Activated T-cell treated with anti-CD3 and anti-CD28 coated beads, Interleukin-2, amount 50 U/mL, for 48 hours (primary cell): ENCODE measurements around the gene IWS1.
"Not testable (repeated sequence)": the region's sequence is repeated elsewhere in the genome, so short reads cannot be mapped to it uniquely, and the experiment has no call there.

Experiments
- DNase-seq, 2 experiments: peaks; one replicate each; pipeline ENCODE4 v3.0.0-alpha.2; 2020

The IWS1 gene

GRCh38 chr2:127560201-127560930 lies 34.1 kb upstream of the IWS1 start:
- DNase-seq = peak in 1 of 2 experiments; percentile 10

GRCh38 chr2:127559454-127559853 lies 33.2 kb upstream of the IWS1 start:
- peak in 1 of 2 experiments; percentile 13 for DNase-seq

- DNase-seq = no peak
These were observed 32.6 kb upstream of the IWS1 start for GRCh38 chr2:127558911-127559310.

- no peak for DNase-seq
These were observed 26.6 kb upstream of the IWS1 start for GRCh38 chr2:127552846-127553245.

GRCh38 chr2:127552336-127552735 lies 26.0 kb upstream of the IWS1 start:
- no peak for DNase-seq

GRCh38 chr2:127551221-127551930 lies 25.1 kb upstream of the IWS1 start:
- peak in 1 of 2 experiments; percentile 3 for DNase-seq

- DNase-seq = no peak
These were observed 20.5 kb upstream of the IWS1 start for GRCh38 chr2:127546797-127547196.

- peak in 1 of 2 experiments; percentile 12 for DNase-seq
These were observed 19.5 kb upstream of the IWS1 start for GRCh38 chr2:127545796-127546195.

- peak in 1 of 2 experiments; percentile 4 for DNase-seq
These were observed 18.9 kb upstream of the IWS1 start for GRCh38 chr2:127545189-127545588.

- DNase-seq = not testable (repeated sequence)
These were observed 16.8 kb upstream of the IWS1 start for GRCh38 chr2:127543013-127543501.

GRCh38 chr2:127542231-127542630 lies 15.9 kb upstream of the IWS1 start:
- no peak for DNase-seq

GRCh38 chr2:127541809-127542208 lies 15.5 kb upstream of the IWS1 start:
- DNase-seq = no peak

GRCh38 chr2:127537644-127538043 lies 11.4 kb upstream of the IWS1 start:
- DNase-seq = no peak

- DNase-seq = no peak
These were observed 10.6 kb upstream of the IWS1 start for GRCh38 chr2:127536707-127537541.

GRCh38 chr2:127535918-127536317 lies 9.6 kb upstream of the IWS1 start:
- DNase-seq = no peak

GRCh38 chr2:127535422-127535901 lies 9.2 kb upstream of the IWS1 start, which contains the start of gene MYO7B:
TSS of gene MYO7B (plus strand) at chr2:127535683. CDS start at chr2:127559723, 24,040 bp downstream.
- DNase-seq = no peak

- no peak for DNase-seq
These were observed 6.0 kb upstream of the IWS1 start for GRCh38 chr2:127532296-127532695.

GRCh38 chr2:127531221-127531648 lies 4.9 kb upstream of the IWS1 start:
- DNase-seq = no peak

- no peak for DNase-seq
These were observed 4.2 kb upstream of the IWS1 start for GRCh38 chr2:127530245-127531140.

- DNase-seq = not testable (repeated sequence)
These were observed 3.1 kb upstream of the IWS1 start for GRCh38 chr2:127529416-127529815.

- no peak for DNase-seq
These were observed 2.2 kb upstream of the IWS1 start for GRCh38 chr2:127528487-127528886.
